ENCODE results near the gene ZNF267.

DNA sequence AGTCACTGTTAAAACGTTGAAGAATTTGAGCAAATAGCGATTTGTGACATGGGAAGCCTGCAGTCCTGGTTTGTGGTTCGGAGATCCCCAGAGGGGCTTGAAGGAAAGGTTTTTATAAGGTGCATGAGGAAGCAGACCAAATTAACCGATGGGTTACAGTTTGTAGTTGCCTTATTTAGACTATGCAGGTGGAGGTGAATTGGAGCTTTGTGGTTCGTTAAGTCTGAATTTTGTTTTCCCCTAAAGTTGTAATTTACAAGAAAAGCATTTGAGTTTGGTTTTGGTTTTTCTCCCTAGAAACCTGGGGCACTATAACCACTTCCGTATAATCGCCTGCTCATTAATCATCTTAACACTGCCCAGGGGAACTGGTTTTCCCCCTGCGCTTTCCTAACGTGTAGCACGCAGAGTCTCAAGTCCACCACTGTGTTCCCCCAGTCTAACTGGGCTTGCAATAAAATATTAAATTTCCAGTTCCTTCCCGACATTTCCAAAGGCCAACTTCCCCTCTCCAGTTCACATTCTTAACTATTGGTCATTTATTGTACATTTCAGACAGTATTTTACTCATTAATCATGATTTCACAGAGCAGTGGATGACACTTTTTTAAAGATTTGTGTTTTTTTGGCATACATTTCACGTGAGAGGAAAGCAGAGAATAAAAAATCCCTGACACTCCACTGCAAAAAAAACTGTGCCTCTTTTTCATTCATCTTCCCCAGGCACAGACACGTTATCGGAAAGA lies 932 bp downstream of the ZNF267 start:
- TF ChIP-seq POLR2AphosphoS5 (IDR thresholded peaks at IDR 0.05; ENCODE audit: low read depth) (no peak), GABPA (IDR thresholded peaks at IDR 0.05; ENCODE audit: low read depth) (no peak)
- TF ChIP-seq, protein P1, sequence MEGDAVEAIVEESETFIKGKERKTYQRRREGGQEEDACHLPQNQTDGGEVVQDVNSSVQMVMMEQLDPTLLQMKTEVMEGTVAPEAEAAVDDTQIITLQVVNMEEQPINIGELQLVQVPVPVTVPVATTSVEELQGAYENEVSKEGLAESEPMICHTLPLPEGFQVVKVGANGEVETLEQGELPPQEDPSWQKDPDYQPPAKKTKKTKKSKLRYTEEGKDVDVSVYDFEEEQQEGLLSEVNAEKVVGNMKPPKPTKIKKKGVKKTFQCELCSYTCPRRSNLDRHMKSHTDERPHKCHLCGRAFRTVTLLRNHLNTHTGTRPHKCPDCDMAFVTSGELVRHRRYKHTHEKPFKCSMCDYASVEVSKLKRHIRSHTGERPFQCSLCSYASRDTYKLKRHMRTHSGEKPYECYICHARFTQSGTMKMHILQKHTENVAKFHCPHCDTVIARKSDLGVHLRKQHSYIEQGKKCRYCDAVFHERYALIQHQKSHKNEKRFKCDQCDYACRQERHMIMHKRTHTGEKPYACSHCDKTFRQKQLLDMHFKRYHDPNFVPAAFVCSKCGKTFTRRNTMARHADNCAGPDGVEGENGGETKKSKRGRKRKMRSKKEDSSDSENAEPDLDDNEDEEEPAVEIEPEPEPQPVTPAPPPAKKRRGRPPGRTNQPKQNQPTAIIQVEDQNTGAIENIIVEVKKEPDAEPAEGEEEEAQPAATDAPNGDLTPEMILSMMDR (IDR thresholded peaks at IDR 0.05; ENCODE audit: insufficient read depth, low read length) = no peak
